Aorta (tissue), 5 donors: Measurements from ENCODE around the gene DTWD2. TPM values are rescaled to one million over a fixed set of nuclear protein-coding genes. Genes with fewer than 3 reads are reported as not detected.
A peak's percentile ranks its signal among the peaks of the same experiment; 100 is the strongest.

ENCODE experiments used
- ATAC-seq: fragments of 200-7000 bp; cut with Tn5 transposase; one replicate; pipeline ENCODE4 v1.9.1; 2022; ENCODE audit warnings: moderate library complexity; ENCODE audit not compliant: low FRiP score
- DNase-seq, 2 donors: peaks; one replicate each; pipeline ENCODE4 v3.0.0-alpha.2; 2020
- H3K27ac ChIP-seq, 2 donors: one replicate each; pipeline ENCODE4 v1.5.1; 2013; ENCODE audit warnings: low read length in 2 of 2, mild to moderate bottlenecking in 2 of 2, moderate library complexity in 2 of 2, control low read depth in 1 of 2, inconsistent platforms in 1 of 2, low read depth in 1 of 2
- H3K27me3 ChIP-seq, 2 donors: one replicate each; pipeline ENCODE4 v1.6.1; 2013; ENCODE audit warnings: control low read depth in 1 of 2, low read length in 1 of 2, mild to moderate bottlenecking in 1 of 2, moderate library complexity in 1 of 2; ENCODE audit not compliant: insufficient read depth in 2 of 2, control insufficient read depth in 1 of 2
- H3K36me3 ChIP-seq, 2 donors: one replicate each; pipeline ENCODE4 v1.6.1; 2013; ENCODE audit warnings: control low read depth in 1 of 2, low read length in 1 of 2, mild to moderate bottlenecking in 1 of 2; ENCODE audit not compliant: insufficient read depth in 2 of 2, control insufficient read depth in 1 of 2
- H3K4me1 ChIP-seq, 2 donors: one replicate each; pipeline ENCODE4 v1.6.1; 2013; ENCODE audit warnings: low read length in 2 of 2, control low read depth in 1 of 2, mild to moderate bottlenecking in 1 of 2, moderate library complexity in 1 of 2; ENCODE audit not compliant: insufficient read depth in 2 of 2, control insufficient read depth in 1 of 2
- H3K4me3 ChIP-seq, 2 donors: one replicate each; pipeline ENCODE4 v1.5.1; 2013; ENCODE audit warnings: low read length in 2 of 2, control low read depth in 1 of 2, mild to moderate bottlenecking in 1 of 2
- H3K9me3 ChIP-seq: one replicate; pipeline ENCODE4 v1.6.1; 2013; ENCODE audit warnings: mild to moderate bottlenecking, low read length; ENCODE audit not compliant: control insufficient read depth
- WGBS, 2 donors: extraction: QIAGEN DNeasy Blood & Tissue Kit; methylation state at CpG; one replicate each; pipeline ENCODE4 v1.1.7; 2013; 5-methylcytosine and 5-hydroxymethylcytosine counted together
- intact Hi-C, 2 donors: fragments of 100-400 bp; cut with DNase I; formaldehyde crosslinking; loops; one replicate each; pipeline versions ENCODE4 v1.14.2 to v1.15.0; 2022
- long read RNA-seq, 2 donors: library from polyadenylated mRNA; unstranded; transcript quantifications; one replicate each; pipeline ENCODE4 v2.0.0, GENCODE V29; 2020 to 2021
- polyA plus RNA-seq, 2 donors: library from polyadenylated mRNA; stranded (reverse); fragments of 200-250 nt; gene quantifications; one replicate each; pipeline ENCODE4 v1.2.3, GENCODE V29; 2013
- total RNA-seq, 2 donors: library from RNA; stranded (reverse); fragmentation: NEBNext Ultra II Directional; extraction: Animal tissue kit (Norgen Biotek cat#: 25700); gene quantifications; one replicate each; pipeline ENCODE4 v1.2.1, GENCODE V29; 2021
- donor health status: healthy with polysubstance abuse.
- donor health status: Bipolar disorder and iron deficiency.
- donor health status: DM: no; HTN: no; CAD: no.
- donor health status: DM: no; HTN: no; CAD: no.
- donor health status: DM: yes; HTN: yes; CAD: no.

Gene DTWD2
- total RNA-seq (1 to 10 TPM; 4.1 to 6.3 TPM), polyA plus RNA-seq (1 to 10 TPM in 1 of 2 donors, under 1 TPM in 1; 0.88 to 1.5 TPM)
- long read RNA-seq, donor 1, transcript DTWD2-203 (6 exons, 2,307 nt) = major isoform, 5 of 8 reads
- long read RNA-seq, donor 1, partial matches to known transcripts = 1 of 8 reads
- long read RNA-seq, donor 1, other reads (novel, unspliced or antisense) = 2 of 8 reads
- long read RNA-seq, donor 2, partial matches to known transcripts = 0 of 3 reads
- long read RNA-seq, donor 2, other reads (novel, unspliced or antisense) = 2 of 3 reads

- ATAC-seq = peak; percentile 100
- no peaks in the 10 kb centered on the region for H3K36me3 ChIP-seq
- peak; percentile 95 to 98 for DNase-seq
- H3K4me1 ChIP-seq = no peaks in the 10 kb centered on the region
- no peaks in the 10 kb centered on the region for H3K9me3 ChIP-seq
- WGBS, 2 donors = 0 to 1% methylated on average over 73 to 74 of the region's 74 CpGs
- intact Hi-C loops = loop anchor here (2.0 to 10.0 kb wide), 4 partner anchors 85 to 425 kb away; no protein-coding TSS in a partner anchor
- H3K4me3 ChIP-seq = peak within 1 kb of the TSS; percentile 54 to 61
- H3K27ac ChIP-seq = peak within 1 kb of the TSS in 1 of 2 donors; percentile 82
- no peaks in the 10 kb centered on the region for H3K27me3 ChIP-seq
Observed at GRCh38 chr5:118987988-118988865, at the start of gene DTWD2. Gene DTWD2, minus strand, starts transcription at chr5:118988547. Its CDS starts 36 bp downstream, at chr5:118988511.

- no peak for DNase-seq
- intact Hi-C loops = no loop called here
- WGBS, 2 donors = 81 to 82% methylated on average over 16 of the region's 16 CpGs
Observed at GRCh38 chr5:119037496-119038215, 49.3 kb upstream of the DTWD2 start.

GRCh38 chr5:119036101-119036762, 47.9 kb upstream of the DTWD2 start:
- ATAC-seq (no peak), DNase-seq (no peak)
- Histone ChIP-seq H3K9me3 (no peaks in the 10 kb centered on the region), H3K27ac (no peak overlapping the region), H3K36me3 (no peaks in the 10 kb centered on the region), H3K27me3 (no peaks in the 10 kb centered on the region), H3K4me1 (no peaks in the 10 kb centered on the region), H3K4me3 (no peak overlapping the region)
- intact Hi-C loops = no loop called here
- 93 to 94% methylated on average over 8 of the region's 8 CpGs for WGBS, 2 donors

More at GRCh38 chr5:119037496-119038215, 49.3 kb upstream of the DTWD2 start:
- no peak overlapping the region for H3K27ac ChIP-seq
- H3K4me1 ChIP-seq = no peaks in the 10 kb centered on the region
- ATAC-seq = no peak
- H3K9me3 ChIP-seq = no peaks in the 10 kb centered on the region
- H3K4me3 ChIP-seq = no peak overlapping the region
- H3K36me3 ChIP-seq = no peaks in the 10 kb centered on the region
- no peaks in the 10 kb centered on the region for H3K27me3 ChIP-seq

- no peaks in the 10 kb centered on the region for H3K4me1 ChIP-seq
- DNase-seq = no peak
- WGBS, 2 donors = 78 to 81% methylated on average over 3 of the region's 3 CpGs
Observed at GRCh38 chr5:119033135-119033534, 44.8 kb upstream of the DTWD2 start.

GRCh38 chr5:119032656-119033055, 44.3 kb upstream of the DTWD2 start:
- no peaks in the 10 kb centered on the region for H3K9me3 ChIP-seq
- intact Hi-C loops = no loop called here
- H3K27ac ChIP-seq = no peak overlapping the region
- WGBS, 2 donors = 84 to 85% methylated on average over 3 of the region's 3 CpGs
- no peaks in the 10 kb centered on the region for H3K4me1 ChIP-seq
- no peaks in the 10 kb centered on the region for H3K36me3 ChIP-seq
- no peak overlapping the region for H3K4me3 ChIP-seq
- DNase-seq (no peak), ATAC-seq (no peak)
- H3K27me3 ChIP-seq = no peaks in the 10 kb centered on the region

More at GRCh38 chr5:119033135-119033534, 44.8 kb upstream of the DTWD2 start:
- no peaks in the 10 kb centered on the region for H3K36me3 ChIP-seq
- H3K9me3 ChIP-seq = no peaks in the 10 kb centered on the region
- H3K4me3 ChIP-seq = no peak overlapping the region
- no peak overlapping the region for H3K27ac ChIP-seq
- no peaks in the 10 kb centered on the region for H3K27me3 ChIP-seq
- intact Hi-C loops = no loop called here
- ATAC-seq = no peak

GRCh38 chr5:119031905-119032304, 43.6 kb upstream of the DTWD2 start:
- no peaks in the 10 kb centered on the region for H3K4me1 ChIP-seq
- no peak for ATAC-seq
- intact Hi-C loops = no loop called here
- H3K27ac ChIP-seq = no peak overlapping the region
- peak in 1 of 2 donors; percentile 52 for DNase-seq
- WGBS, 2 donors = 81 to 87% methylated on average over 4 of the region's 4 CpGs
- H3K4me3 ChIP-seq = no peak overlapping the region
- no peaks in the 10 kb centered on the region for H3K27me3 ChIP-seq
- no peaks in the 10 kb centered on the region for H3K36me3 ChIP-seq
- no peaks in the 10 kb centered on the region for H3K9me3 ChIP-seq

GRCh38 chr5:119031011-119031886, 42.9 kb upstream of the DTWD2 start:
- Histone ChIP-seq H3K27me3 (no peaks in the 10 kb centered on the region), H3K4me3 (no peak overlapping the region), H3K27ac (no peak overlapping the region), H3K9me3 (no peaks in the 10 kb centered on the region), H3K4me1 (no peaks in the 10 kb centered on the region), H3K36me3 (no peaks in the 10 kb centered on the region)
- WGBS, 2 donors = 70 to 72% methylated on average over 5 of the region's 5 CpGs
- DNase-seq (no peak), ATAC-seq (no peak)
- intact Hi-C loops = no loop called here
